Measurements from ENCODE around the gene RABGAP1. TPM values are rescaled to one million over a fixed set of nuclear protein-coding genes. Genes with fewer than 3 reads are reported as not detected.

RABGAP1 gene
- total and polyA plus RNA-seq, 10 of the 15 experiments (the other 5 are each of a cell fraction or from before 2014, with no cell fraction given): 2.6 to 31.6 (median 12.5) TPM

DNA sequence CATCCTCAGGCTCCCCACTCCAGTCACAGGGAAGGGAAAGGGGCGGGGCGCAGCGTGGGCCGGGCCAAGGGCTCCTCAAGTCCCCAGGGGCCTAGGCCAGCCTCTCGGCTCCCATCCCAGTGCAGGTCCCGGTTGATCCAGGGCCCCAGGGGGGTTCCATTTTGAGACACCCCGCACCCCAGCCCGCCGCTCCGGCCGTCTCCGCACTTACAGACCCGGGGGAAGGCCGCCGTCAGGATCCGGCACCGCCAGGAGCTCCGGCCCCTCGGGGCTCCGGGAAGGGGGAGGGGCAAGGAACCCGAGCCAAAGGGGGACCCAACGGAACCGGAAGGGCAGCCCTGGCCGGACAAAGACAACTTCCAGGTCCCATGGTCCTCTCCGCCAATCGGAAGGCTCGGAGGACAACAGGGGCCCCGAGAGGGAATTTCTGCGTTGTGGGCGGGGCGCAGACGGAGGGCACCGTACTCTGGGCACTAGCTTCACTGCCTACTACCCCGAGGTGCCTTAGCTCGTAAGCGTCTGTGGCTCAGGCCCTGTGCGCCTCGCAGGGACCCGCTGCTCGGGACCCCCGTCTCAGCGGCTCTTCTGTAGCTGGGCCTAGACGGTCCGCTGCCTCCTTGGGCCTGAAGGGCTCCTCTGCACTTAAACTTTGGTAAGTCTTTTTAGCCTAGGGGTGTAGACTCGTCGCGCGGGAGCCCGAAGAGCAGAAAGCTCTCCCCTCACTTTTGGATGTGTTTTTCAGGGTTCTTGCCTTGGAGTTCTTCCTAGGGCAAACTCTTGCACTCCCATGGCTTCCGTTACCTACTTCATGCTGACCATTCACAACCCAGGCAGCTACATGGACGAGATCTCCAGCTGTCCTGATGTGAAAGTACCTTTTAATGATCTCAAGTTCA is 9.3 kb upstream of the RABGAP1 start, which contains the start of gene ZBTB26 (continued):
- TF ChIP-seq, protein P1, sequence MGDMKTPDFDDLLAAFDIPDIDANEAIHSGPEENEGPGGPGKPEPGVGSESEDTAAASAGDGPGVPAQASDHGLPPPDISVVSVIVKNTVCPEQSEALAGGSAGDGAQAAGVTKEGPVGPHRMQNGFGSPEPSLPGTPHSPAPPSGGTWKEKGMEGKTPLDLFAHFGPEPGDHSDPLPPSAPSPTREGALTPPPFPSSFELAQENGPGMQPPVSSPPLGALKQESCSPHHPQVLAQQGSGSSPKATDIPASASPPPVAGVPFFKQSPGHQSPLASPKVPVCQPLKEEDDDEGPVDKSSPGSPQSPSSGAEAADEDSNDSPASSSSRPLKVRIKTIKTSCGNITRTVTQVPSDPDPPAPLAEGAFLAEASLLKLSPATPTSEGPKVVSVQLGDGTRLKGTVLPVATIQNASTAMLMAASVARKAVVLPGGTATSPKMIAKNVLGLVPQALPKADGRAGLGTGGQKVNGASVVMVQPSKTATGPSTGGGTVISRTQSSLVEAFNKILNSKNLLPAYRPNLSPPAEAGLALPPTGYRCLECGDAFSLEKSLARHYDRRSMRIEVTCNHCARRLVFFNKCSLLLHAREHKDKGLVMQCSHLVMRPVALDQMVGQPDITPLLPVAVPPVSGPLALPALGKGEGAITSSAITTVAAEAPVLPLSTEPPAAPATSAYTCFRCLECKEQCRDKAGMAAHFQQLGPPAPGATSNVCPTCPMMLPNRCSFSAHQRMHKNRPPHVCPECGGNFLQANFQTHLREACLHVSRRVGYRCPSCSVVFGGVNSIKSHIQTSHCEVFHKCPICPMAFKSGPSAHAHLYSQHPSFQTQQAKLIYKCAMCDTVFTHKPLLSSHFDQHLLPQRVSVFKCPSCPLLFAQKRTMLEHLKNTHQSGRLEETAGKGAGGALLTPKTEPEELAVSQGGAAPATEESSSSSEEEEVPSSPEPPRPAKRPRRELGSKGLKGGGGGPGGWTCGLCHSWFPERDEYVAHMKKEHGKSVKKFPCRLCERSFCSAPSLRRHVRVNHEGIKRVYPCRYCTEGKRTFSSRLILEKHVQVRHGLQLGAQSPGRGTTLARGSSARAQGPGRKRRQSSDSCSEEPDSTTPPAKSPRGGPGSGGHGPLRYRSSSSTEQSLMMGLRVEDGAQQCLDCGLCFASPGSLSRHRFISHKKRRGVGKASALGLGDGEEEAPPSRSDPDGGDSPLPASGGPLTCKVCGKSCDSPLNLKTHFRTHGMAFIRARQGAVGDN (IDR thresholded peaks at IDR 0.05): no peak
- TF ChIP-seq IRF4 (IDR thresholded peaks at IDR 0.05; ENCODE audit: low read depth, low read length) (no peak), RUNX3 (IDR thresholded peaks at IDR 0.05; ENCODE audit: low read length) (peak; percentile 45; the same call in 1 of the 2 replicates), JUND (IDR thresholded peaks at IDR 0.05; ENCODE audit: low read depth, low read length) (no peak), PAX8 (IDR thresholded peaks at IDR 0.05) (no peak), HCFC1 (IDR thresholded peaks at IDR 0.05; ENCODE audit: low read length) (peak; percentile 62), EZH2 (IDR thresholded peaks at IDR 0.05; ENCODE audit: borderline replicate concordance, control insufficient read depth, low read depth, low read length) (no peak), STAT1 (conservative IDR thresholded peaks at IDR 0.05) (peak; percentile 70; the same call in 1 of the 2 replicates), CHD1 (IDR thresholded peaks at IDR 0.05; ENCODE audit: low read depth, low read length) (no peak), BMI1 (IDR thresholded peaks at IDR 0.05; ENCODE audit: borderline replicate concordance) (no peak), POLR2AphosphoS5 (IDR thresholded peaks at IDR 0.05; ENCODE audit: low read length) (peak; percentile 86), CBFB (IDR thresholded peaks at IDR 0.05; ENCODE audit: low read depth) (no peak; the same call in 1 of the 2 replicates), SRF (IDR thresholded peaks at IDR 0.05; ENCODE audit: low read depth in 2 of 2, low read length in 2 of 2) (peak; percentile 57 to 61; a peak in 2 of 4 replicates), NRF1 (conservative IDR thresholded peaks at IDR 0.05; ENCODE audit: low read depth, low read length) (no peak), ZNF384 (IDR thresholded peaks at IDR 0.05; ENCODE audit: borderline replicate concordance, low read depth, low read length) (no peak)
- TF ChIP-seq, protein P2, sequence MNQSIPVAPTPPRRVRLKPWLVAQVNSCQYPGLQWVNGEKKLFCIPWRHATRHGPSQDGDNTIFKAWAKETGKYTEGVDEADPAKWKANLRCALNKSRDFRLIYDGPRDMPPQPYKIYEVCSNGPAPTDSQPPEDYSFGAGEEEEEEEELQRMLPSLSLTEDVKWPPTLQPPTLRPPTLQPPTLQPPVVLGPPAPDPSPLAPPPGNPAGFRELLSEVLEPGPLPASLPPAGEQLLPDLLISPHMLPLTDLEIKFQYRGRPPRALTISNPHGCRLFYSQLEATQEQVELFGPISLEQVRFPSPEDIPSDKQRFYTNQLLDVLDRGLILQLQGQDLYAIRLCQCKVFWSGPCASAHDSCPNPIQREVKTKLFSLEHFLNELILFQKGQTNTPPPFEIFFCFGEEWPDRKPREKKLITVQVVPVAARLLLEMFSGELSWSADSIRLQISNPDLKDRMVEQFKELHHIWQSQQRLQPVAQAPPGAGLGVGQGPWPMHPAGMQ (IDR thresholded peaks at IDR 0.05; ENCODE audit: borderline replicate concordance): no peak
- TF ChIP-seq, protein P3, sequence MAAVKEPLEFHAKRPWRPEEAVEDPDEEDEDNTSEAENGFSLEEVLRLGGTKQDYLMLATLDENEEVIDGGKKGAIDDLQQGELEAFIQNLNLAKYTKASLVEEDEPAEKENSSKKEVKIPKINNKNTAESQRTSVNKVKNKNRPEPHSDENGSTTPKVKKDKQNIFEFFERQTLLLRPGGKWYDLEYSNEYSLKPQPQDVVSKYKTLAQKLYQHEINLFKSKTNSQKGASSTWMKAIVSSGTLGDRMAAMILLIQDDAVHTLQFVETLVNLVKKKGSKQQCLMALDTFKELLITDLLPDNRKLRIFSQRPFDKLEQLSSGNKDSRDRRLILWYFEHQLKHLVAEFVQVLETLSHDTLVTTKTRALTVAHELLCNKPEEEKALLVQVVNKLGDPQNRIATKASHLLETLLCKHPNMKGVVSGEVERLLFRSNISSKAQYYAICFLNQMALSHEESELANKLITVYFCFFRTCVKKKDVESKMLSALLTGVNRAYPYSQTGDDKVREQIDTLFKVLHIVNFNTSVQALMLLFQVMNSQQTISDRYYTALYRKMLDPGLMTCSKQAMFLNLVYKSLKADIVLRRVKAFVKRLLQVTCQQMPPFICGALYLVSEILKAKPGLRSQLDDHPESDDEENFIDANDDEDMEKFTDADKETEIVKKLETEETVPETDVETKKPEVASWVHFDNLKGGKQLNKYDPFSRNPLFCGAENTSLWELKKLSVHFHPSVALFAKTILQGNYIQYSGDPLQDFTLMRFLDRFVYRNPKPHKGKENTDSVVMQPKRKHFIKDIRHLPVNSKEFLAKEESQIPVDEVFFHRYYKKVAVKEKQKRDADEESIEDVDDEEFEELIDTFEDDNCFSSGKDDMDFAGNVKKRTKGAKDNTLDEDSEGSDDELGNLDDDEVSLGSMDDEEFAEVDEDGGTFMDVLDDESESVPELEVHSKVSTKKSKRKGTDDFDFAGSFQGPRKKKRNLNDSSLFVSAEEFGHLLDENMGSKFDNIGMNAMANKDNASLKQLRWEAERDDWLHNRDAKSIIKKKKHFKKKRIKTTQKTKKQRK (IDR thresholded peaks at IDR 0.05; ENCODE audit: low read depth, low read length): no peak
- TF ChIP-seq, protein P4, sequence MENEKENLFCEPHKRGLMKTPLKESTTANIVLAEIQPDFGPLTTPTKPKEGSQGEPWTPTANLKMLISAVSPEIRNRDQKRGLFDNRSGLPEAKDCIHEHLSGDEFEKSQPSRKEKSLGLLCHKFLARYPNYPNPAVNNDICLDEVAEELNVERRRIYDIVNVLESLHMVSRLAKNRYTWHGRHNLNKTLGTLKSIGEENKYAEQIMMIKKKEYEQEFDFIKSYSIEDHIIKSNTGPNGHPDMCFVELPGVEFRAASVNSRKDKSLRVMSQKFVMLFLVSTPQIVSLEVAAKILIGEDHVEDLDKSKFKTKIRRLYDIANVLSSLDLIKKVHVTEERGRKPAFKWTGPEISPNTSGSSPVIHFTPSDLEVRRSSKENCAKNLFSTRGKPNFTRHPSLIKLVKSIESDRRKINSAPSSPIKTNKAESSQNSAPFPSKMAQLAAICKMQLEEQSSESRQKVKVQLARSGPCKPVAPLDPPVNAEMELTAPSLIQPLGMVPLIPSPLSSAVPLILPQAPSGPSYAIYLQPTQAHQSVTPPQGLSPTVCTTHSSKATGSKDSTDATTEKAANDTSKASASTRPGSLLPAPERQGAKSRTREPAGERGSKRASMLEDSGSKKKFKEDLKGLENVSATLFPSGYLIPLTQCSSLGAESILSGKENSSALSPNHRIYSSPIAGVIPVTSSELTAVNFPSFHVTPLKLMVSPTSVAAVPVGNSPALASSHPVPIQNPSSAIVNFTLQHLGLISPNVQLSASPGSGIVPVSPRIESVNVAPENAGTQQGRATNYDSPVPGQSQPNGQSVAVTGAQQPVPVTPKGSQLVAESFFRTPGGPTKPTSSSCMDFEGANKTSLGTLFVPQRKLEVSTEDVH (IDR thresholded peaks at IDR 0.05; ENCODE audit: low read depth, partially characterized antibody): peak; percentile 38
